Measurements from ENCODE around the gene CAMKK1. TPM values are rescaled to one million over a fixed set of nuclear protein-coding genes. Genes with fewer than 3 reads are reported as not detected.

CAMKK1 gene
- total RNA-seq, 1 experiment from 2014 or later: 9.6 TPM

DNA sequence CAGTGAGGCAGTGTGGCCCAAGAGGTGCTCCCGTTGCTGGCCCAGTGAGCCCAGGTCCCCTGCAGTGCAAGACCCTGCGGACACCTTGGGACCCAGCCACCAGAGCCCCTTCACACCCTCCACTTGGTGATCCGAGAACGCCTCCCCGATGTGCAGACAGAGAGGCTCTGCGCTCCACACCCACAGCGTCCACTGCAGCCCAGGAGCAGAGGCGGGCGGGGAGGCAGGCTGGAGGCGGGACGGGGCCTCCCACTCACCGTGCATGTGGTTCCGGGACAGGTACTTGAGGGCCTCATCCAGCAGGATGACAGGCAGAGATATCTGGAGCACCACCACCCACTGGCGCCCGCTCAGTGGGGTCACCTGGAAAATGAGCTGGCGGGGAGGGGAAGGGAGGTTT lies 35.6 kb upstream of the CAMKK1 start:
- ATAC-seq: no peak
- TF ChIP-seq IRF2 (CRISPR knock-in tag; IDR thresholded peaks at IDR 0.05; ENCODE audit: borderline replicate concordance, low read depth) (no peak), HMGA2 (CRISPR knock-in tag; IDR thresholded peaks at IDR 0.05) (no peak), NFE2L1 (CRISPR knock-in tag; IDR thresholded peaks at IDR 0.05) (no peak), E2F1 (CRISPR knock-in tag; IDR thresholded peaks at IDR 0.05) (no peak), FOXP4 (CRISPR knock-in tag; IDR thresholded peaks at IDR 0.05) (no peak), ATF3 (CRISPR knock-in tag; conservative IDR thresholded peaks at IDR 0.05) (no peak), ZNF121 (CRISPR knock-in tag; IDR thresholded peaks at IDR 0.05) (no peak), CREB1 (CRISPR knock-in tag; IDR thresholded peaks at IDR 0.05) (no peak), ERG (CRISPR knock-in tag; IDR thresholded peaks at IDR 0.05) (no peak), FOXP1 (CRISPR knock-in tag; IDR thresholded peaks at IDR 0.05; ENCODE audit: borderline replicate concordance) (no peak), SOX15 (CRISPR knock-in tag; IDR thresholded peaks at IDR 0.05) (no peak), MXD4 (CRISPR knock-in tag; IDR thresholded peaks at IDR 0.05; ENCODE audit: borderline replicate concordance) (no peak), NR2C2 (CRISPR knock-in tag; IDR thresholded peaks at IDR 0.05) (no peak), OVOL2 (CRISPR knock-in tag; IDR thresholded peaks at IDR 0.05; ENCODE audit: borderline replicate concordance) (no peak)
- TF ChIP-seq, protein P1, sequence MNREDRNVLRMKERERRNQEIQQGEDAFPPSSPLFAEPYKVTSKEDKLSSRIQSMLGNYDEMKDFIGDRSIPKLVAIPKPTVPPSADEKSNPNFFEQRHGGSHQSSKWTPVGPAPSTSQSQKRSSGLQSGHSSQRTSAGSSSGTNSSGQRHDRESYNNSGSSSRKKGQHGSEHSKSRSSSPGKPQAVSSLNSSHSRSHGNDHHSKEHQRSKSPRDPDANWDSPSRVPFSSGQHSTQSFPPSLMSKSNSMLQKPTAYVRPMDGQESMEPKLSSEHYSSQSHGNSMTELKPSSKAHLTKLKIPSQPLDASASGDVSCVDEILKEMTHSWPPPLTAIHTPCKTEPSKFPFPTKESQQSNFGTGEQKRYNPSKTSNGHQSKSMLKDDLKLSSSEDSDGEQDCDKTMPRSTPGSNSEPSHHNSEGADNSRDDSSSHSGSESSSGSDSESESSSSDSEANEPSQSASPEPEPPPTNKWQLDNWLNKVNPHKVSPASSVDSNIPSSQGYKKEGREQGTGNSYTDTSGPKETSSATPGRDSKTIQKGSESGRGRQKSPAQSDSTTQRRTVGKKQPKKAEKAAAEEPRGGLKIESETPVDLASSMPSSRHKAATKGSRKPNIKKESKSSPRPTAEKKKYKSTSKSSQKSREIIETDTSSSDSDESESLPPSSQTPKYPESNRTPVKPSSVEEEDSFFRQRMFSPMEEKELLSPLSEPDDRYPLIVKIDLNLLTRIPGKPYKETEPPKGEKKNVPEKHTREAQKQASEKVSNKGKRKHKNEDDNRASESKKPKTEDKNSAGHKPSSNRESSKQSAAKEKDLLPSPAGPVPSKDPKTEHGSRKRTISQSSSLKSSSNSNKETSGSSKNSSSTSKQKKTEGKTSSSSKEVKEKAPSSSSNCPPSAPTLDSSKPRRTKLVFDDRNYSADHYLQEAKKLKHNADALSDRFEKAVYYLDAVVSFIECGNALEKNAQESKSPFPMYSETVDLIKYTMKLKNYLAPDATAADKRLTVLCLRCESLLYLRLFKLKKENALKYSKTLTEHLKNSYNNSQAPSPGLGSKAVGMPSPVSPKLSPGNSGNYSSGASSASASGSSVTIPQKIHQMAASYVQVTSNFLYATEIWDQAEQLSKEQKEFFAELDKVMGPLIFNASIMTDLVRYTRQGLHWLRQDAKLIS (CRISPR knock-in tag; IDR thresholded peaks at IDR 0.05; ENCODE audit: borderline replicate concordance): no peak
- Mint-ChIP-seq H3K36me3 (no peaks in the 10 kb centered on the region), H3K4me3 (no peak overlapping the region), H3K27ac (no peak overlapping the region), H3K4me1 (peaks cover 5% of the 10 kb centered on the region; the same call in 1 of the 2 replicates), H3K27me3 (ENCODE audit: low read depth) (no peaks in the 10 kb centered on the region), H3K9me3 (no peaks in the 10 kb centered on the region)
- DNase-seq (ENCODE audit: low spot score): no peak
- ChIA-PET POLR2A (interaction anchor here (0.6 kb wide), 1 partner anchor 51 kb away, joined by 7 read pairs; no protein-coding TSS in a partner anchor), CTCF (interaction anchor here (1.3 kb wide), 1 partner anchor 15 kb away, joined by 4 read pairs; no protein-coding TSS in a partner anchor)

DNA sequence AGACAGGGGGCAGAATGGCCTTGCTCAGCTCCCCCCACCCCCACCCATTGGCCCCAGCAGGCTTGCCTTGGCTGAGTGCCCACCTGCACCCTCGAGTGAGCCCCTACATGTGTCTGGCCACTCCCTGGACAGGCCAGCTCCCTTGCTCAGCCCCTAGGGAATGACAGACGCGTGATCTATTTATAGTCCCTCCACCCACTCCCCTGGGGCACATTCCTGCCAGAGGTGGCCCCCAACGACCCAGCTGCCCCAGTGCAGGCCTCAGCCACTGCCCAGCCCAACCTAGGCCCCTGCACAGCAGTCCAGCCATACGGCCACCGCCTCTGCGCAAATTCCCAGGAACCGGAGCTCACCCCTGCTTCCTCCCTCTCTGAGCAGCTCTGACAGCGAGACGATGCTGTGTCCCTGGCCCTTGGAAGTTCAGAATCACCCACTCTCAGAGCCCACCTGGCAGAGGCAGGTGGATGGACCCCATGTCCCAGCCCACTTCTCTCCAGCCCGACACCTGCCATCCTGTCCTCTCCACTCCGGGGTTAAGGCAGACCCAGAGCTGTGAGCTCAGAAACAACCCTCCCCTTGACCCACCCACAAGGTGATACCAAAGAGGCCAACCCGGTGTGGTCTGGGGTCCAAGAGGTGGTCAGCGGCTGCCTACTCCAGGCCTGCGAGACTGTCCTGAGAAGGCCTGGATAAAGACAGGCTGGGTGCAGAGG lies 34.9 kb upstream of the CAMKK1 start:
- H3K27me3 Mint-ChIP-seq (ENCODE audit: low read depth): no peaks in the 10 kb centered on the region
- H3K9me3 Mint-ChIP-seq: no peaks in the 10 kb centered on the region
- CTCF ChIA-PET: interaction anchor here (0.6 to 1.3 kb wide), 2 partner anchors 14 to 1134 kb away, joined by 3 to 4 read pairs; no protein-coding TSS in a partner anchor
- H3K4me3 Mint-ChIP-seq: no peak overlapping the region
- ATAC-seq (no peak), DNase-seq (ENCODE audit: low spot score) (no peak)
- H3K36me3 Mint-ChIP-seq: no peaks in the 10 kb centered on the region
- no peak overlapping the region; the same call in 1 of the 2 replicates for H3K27ac Mint-ChIP-seq
- POLR2A ChIA-PET: no interaction called here
- peaks cover 5% of the 10 kb centered on the region; the same call in 1 of the 2 replicates for H3K4me1 Mint-ChIP-seq
- TF ChIP-seq NFATC4 (CRISPR knock-in tag; IDR thresholded peaks at IDR 0.05) (no peak), GRHL2 (CRISPR knock-in tag; IDR thresholded peaks at IDR 0.05; ENCODE audit: insufficient replicate concordance, severe bottlenecking) (no peak), ZNF423 (CRISPR knock-in tag; IDR thresholded peaks at IDR 0.05) (no peak), IRF2 (CRISPR knock-in tag; IDR thresholded peaks at IDR 0.05; ENCODE audit: borderline replicate concordance, low read depth) (no peak)
- TF ChIP-seq, protein P1 (CRISPR knock-in tag; IDR thresholded peaks at IDR 0.05; ENCODE audit: borderline replicate concordance): no peak
